AG10803 (cell line): ENCODE measurements around the gene PLAAT5.

ENCODE experiments used
- DNase-seq: peaks from one replicate; pipeline ENCODE4 v3.0.0; 2010; ENCODE audit warnings: low read depth
- H3K4me3 ChIP-seq: 2 replicates; pipeline ENCODE4 v1.5.1; 2011; ENCODE audit warnings: mild to moderate bottlenecking, low read length, control low read depth
- TF ChIP-seq, protein P1 (sequence below): conservative IDR thresholded peaks from 2 replicates; pipeline ENCODE4 v1.5.1; 2011; ENCODE audit warnings: mild to moderate bottlenecking, low read length, control low read depth, inconsistent platforms

PLAAT5 gene

DNA sequence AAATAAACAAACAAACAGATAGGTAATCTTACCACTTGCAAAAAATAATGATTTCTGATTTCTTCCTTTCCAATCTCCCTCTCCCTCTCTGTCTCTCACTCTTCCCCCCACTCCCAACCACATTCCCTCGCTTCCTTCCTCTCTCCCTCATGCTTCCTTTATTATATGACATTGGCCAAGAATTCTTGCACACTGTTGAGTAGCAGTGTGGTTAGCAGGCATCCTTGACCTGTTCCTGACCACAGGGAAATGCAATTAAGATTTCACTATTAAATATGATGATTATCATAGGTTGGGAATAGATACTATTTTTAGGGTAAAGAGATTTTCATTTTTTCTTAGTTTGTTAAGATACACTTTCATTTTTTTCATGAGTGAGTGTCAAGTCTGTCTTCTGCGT lies 30.9 kb upstream of the PLAAT5 start:
- TF ChIP-seq, protein P1, sequence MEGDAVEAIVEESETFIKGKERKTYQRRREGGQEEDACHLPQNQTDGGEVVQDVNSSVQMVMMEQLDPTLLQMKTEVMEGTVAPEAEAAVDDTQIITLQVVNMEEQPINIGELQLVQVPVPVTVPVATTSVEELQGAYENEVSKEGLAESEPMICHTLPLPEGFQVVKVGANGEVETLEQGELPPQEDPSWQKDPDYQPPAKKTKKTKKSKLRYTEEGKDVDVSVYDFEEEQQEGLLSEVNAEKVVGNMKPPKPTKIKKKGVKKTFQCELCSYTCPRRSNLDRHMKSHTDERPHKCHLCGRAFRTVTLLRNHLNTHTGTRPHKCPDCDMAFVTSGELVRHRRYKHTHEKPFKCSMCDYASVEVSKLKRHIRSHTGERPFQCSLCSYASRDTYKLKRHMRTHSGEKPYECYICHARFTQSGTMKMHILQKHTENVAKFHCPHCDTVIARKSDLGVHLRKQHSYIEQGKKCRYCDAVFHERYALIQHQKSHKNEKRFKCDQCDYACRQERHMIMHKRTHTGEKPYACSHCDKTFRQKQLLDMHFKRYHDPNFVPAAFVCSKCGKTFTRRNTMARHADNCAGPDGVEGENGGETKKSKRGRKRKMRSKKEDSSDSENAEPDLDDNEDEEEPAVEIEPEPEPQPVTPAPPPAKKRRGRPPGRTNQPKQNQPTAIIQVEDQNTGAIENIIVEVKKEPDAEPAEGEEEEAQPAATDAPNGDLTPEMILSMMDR, result no peak
- H3K4me3 ChIP-seq, result no peak overlapping the region
- no peak for DNase-seq

DNA sequence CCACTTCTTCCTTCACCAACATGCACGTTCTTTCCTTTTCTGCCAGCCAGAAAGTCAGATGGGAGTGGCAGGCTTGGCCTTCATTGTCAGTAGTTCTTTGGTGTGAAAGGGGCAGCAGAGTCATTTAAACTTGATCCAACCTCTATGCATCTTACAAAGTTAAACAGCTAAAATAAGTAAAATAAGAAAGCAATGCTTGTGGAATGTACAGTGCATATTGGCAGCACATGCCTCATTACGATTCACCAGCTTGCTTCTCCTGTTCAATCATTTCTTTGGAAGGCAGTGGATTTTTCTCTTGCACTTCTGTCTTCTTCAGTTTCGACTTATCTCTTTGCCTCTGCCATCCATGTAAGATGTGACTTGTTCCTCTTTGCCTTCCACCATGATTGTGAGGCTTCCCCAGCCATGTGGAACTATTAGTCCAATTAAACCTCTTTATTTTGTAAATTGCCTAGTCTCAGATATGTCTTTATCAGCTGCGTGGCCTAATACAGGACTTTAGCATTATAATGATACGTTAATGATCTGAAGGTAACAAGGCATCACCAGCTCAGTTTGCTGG lies 29.7 kb upstream of the PLAAT5 start:
- DNase-seq, result no peak
- H3K4me3 ChIP-seq, result no peak overlapping the region
- TF ChIP-seq, protein P1, result no peak

DNA sequence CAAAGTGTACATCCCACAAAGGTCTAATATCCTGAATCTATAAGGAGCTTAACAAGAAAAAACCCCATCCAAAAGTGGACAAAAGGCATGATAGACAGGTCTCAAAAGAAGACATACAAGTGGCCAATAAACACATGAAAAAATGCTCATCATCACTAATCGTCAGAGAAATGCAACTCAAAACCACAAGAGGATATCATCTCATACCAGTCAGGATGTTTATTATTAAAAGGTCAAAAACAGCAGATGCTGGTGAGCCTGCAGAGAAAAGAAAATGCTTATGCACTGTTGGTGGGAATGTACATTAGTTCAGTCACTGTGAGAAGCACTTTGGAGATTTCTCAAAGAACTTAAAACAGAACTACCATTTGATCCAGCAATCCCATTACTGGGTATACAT lies 27.6 kb upstream of the PLAAT5 start:
- no peak overlapping the region for H3K4me3 ChIP-seq
- peak; percentile 37 for DNase-seq
- TF ChIP-seq, protein P1, result no peak

DNA sequence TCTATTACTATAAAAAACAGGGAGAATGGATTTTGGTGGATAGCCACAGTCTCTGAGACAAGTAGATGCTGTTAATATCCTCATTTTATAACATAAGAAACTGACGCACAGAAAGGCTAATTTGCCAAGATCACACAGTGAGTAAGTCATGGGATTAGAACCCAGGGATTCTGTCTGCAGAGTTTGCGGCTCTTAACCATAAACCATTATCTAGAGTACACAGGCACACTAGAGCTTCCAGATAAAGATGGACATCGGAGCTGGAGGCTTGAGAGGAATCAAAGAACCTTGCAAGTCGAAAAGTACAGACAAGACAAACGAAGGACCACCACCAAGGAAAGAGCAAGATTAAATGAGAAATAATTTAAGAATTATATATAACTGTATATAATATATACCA lies 26.2 kb upstream of the PLAAT5 start:
- TF ChIP-seq, protein P1, result no peak
- no peak for DNase-seq
- no peak overlapping the region for H3K4me3 ChIP-seq

DNA sequence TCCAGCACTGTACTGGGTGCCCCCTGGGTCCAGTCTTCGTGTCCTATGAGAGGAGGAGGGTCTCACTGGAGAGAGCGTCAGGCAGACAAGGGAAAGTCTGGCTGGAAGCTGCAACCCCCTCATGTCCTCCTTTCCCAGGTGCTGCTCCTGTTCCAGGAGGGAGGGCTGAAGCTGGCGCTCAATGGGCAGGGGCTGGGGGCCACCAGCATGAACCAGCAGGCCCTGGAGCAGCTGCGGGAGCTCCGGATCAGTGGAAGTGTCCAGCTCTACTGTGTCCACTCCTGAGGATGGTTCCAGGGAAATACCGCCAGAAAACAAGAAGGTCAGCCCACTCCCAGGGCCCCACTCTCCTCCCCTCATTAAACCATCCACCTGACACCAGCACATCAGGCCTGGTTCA lies 25.1 kb upstream of the PLAAT5 start:
- TF ChIP-seq, protein P1, result no peak
- no peak overlapping the region for H3K4me3 ChIP-seq
- DNase-seq, result no peak

DNA sequence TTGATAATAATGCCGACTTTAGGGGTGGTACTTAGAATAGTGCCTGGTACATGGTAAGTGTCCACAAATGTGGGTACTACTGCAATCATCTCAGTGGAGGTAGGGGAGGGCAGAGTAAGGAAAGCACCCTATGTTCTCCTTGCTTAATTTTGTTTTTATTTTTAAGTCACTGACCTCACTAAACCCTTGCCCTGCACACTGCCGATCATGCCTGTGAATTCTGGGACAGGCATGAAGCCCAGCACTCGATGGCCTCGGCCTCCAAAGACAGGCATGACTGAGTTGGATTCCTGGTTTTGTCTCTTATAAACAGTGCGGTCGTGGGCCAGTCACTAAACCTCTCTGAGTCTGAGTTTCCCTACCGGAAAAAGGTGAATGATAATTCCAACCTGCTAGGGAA lies 21.8 kb upstream of the PLAAT5 start:
- DNase-seq, result no peak
- TF ChIP-seq, protein P1, result no peak
- no peak overlapping the region for H3K4me3 ChIP-seq

DNA sequence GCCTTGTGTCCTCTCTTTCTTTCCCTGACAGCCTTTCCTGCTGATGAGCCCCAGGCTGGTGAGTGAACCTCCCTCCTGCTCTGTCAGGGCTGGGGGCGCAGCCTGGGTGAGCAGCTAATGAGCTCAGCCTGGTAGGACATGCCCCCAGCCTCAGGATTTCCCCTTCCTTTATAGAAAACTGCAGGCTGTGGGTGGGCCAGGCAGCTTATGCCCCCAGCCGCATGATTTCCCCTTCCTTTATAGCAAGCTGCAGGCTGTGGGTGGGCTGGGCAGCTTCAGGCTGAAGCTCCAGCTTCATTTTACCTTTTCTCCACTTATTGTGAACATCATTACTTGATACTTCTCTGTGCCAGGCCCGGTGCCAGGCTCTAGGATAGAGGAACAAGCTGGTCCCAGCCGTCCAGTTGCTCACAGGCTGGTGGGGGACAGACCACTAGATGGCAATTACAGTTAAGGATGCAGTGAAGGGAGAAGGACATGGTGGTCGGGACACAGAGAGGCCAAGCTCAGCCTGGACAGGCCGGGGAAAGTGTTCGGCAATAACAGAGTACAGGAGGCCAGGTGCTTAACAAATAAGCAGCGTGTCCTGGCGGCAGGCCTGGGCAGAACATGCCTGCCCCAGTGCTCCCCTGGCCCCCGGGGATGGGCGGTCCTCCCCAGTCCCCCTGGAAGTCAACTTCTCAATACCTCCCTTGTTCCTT lies 20.2 kb upstream of the PLAAT5 start:
- H3K4me3 ChIP-seq, result no peak overlapping the region
- DNase-seq, result no peak
- TF ChIP-seq, protein P1, result no peak
